ENCODE results near the gene ZFP2. TPM values are rescaled to one million over a fixed set of nuclear protein-coding genes. Genes with fewer than 3 reads are reported as not detected.

The ZFP2 gene
- total RNA-seq, 4 donors from 2014 or later = 2.7 to 9.0 (median 4.9) TPM

DNA sequence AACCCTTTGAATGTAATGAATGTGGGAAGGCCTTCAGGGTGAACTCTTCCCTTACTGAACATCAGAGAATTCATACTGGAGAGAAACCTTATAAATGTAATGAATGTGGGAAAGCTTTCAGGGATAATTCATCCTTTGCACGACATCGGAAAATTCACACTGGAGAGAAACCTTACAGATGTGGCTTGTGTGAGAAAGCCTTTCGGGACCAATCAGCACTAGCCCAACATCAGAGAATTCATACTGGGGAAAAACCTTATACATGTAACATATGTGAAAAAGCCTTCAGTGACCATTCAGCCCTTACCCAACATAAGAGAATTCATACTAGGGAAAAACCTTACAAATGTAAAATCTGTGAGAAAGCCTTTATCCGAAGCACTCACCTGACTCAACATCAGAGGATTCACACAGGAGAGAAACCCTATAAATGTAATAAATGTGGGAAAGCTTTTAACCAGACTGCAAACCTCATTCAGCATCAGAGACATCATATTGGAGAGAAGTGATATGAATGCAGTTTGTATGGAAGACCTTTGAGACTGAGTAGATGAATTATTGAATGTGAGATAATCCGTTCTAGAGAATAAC lies 69.8 kb downstream of the ZFP2 start:
- H3K27me3 ChIP-seq = no peaks in the 10 kb centered on the region
- H3K4me1 ChIP-seq = no peaks in the 10 kb centered on the region
- intact Hi-C loops (cut with DNase I) = loop anchor here (5.0 kb wide), 1 partner anchor 33 kb away; no protein-coding TSS in a partner anchor
- 95 to 97% methylated on average over 5 of the region's 5 CpGs for WGBS, 2 donors
- H3K27ac ChIP-seq = no peak overlapping the region
- peaks cover 11 to 25% of the 10 kb centered on the region in 2 donors for H3K36me3 ChIP-seq
- DNase-seq = no peak
- TF ChIP-seq POLR2A (IDR thresholded peaks at IDR 0.05) = no peak
- TF ChIP-seq, protein P1, sequence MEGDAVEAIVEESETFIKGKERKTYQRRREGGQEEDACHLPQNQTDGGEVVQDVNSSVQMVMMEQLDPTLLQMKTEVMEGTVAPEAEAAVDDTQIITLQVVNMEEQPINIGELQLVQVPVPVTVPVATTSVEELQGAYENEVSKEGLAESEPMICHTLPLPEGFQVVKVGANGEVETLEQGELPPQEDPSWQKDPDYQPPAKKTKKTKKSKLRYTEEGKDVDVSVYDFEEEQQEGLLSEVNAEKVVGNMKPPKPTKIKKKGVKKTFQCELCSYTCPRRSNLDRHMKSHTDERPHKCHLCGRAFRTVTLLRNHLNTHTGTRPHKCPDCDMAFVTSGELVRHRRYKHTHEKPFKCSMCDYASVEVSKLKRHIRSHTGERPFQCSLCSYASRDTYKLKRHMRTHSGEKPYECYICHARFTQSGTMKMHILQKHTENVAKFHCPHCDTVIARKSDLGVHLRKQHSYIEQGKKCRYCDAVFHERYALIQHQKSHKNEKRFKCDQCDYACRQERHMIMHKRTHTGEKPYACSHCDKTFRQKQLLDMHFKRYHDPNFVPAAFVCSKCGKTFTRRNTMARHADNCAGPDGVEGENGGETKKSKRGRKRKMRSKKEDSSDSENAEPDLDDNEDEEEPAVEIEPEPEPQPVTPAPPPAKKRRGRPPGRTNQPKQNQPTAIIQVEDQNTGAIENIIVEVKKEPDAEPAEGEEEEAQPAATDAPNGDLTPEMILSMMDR (IDR thresholded peaks at IDR 0.05) = no peak
- peaks cover 10% of the 10 kb centered on the region for H3K9me3 ChIP-seq
- no peak overlapping the region for H3K4me3 ChIP-seq (replicated peaks in 1 of 3)

DNA sequence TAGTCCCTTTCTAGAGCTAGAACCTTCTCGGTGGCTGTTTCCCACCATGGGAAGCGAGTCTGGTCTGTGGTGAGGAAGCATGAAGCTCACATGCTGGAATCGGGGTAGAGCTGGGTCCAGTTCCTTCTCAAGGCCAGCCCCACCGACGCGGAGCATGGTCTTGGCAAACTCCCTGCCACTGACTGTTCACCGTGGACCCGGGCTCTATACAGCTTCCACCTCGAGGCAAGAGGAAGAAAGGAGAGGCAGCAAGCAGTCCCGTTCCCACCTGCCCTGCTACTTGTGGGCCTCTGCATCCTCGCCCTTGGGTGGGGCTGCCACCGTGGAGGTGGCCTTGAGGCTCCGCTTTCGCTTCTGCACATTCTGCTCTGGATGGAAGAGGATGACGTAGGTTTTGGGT lies 85.7 kb downstream of the ZFP2 start:
- H3K4me3 ChIP-seq (replicated peaks in 1 of 3) = no peak overlapping the region
- no peaks in the 10 kb centered on the region for H3K4me1 ChIP-seq
- H3K36me3 ChIP-seq = no peaks in the 10 kb centered on the region
- intact Hi-C loops (cut with DNase I) = no loop called here
- TF ChIP-seq POLR2A (IDR thresholded peaks at IDR 0.05) = no peak
- TF ChIP-seq, protein P1 (IDR thresholded peaks at IDR 0.05) = no peak
- no peaks in the 10 kb centered on the region for H3K9me3 ChIP-seq
- no peaks in the 10 kb centered on the region for H3K27me3 ChIP-seq
- no peak overlapping the region for H3K27ac ChIP-seq
- DNase-seq = no peak
- 96 to 97% methylated on average over 15 of the region's 15 CpGs for WGBS, 2 donors

Other genes with a start within 250 kb of the ZFP2 start
- 10 to 100 TPM; 17.7 to 29.6 (median 20.4) TPM for gene ZNF354A, start 165.3 kb upstream of the ZFP2 start, total RNA-seq
- 10 to 100 TPM; 17.9 to 34.8 (median 31.4) TPM for gene ZNF354B, start 36.0 kb upstream of the ZFP2 start, total RNA-seq
- gene ZNF454, start 45.3 kb downstream of the ZFP2 start, total RNA-seq = 1 to 10 TPM; 2.0 to 5.1 (median 4.0) TPM
- not detected for gene GRM6, start 99.4 kb downstream of the ZFP2 start, total RNA-seq
- gene ZNF879, start 127.9 kb downstream of the ZFP2 start, total RNA-seq = 10 to 100 TPM in 1 of 4 donors, 1 to 10 TPM in 3; 6.6 to 18.3 (median 7.8) TPM
- 10 to 100 TPM in 2 of 4 donors, 1 to 10 TPM in 2; 8.0 to 15.9 (median 9.8) TPM for gene ZNF354C, start 164.5 kb downstream of the ZFP2 start, total RNA-seq

Data from thyroid gland (tissue), 4 donors.